Activated CD4-positive, alpha-beta T cell treated with anti-CD3 and anti-CD28 coated beads for 36 hours (primary cell): ENCODE measurements around the gene ICE2. TPM values are rescaled to one million over a fixed set of nuclear protein-coding genes. Genes with fewer than 3 reads are reported as not detected.

Experiments used
- ATAC-seq: fragments of 200-7000 bp; cut with Tn5 transposase; one replicate; pipeline ENCODE4 v1.10.0; 2021; ENCODE audit warnings: mild to moderate bottlenecking, moderate library complexity
- CTCF ChIA-PET: fragments of 350-600 bp; sonication (Branson Sonifier 250); formaldehyde crosslinking; loops from one replicate; lab custom pipeline; 2021; ENCODE audit warnings: antibody characterized with exemption; lab: Charles Lee
- POLR2A ChIA-PET: fragments of 350-600 bp; sonication (Branson Sonifier 250); formaldehyde crosslinking; loops from one replicate; lab custom pipeline; 2021; ENCODE audit warnings: antibody characterized with exemption, inconsistent platforms; lab: Charles Lee
- DNase-seq: peaks from one replicate; pipeline ENCODE4 v3.0.0-alpha.2; 2020
- H3K27ac Mint-ChIP-seq: one replicate; pipeline ENCODE4 v1.8.0; 2021; ENCODE audit warnings: mixed read lengths
- H3K27me3 Mint-ChIP-seq: one replicate; pipeline ENCODE4 v1.8.0; 2021; ENCODE audit warnings: mixed read lengths
- H3K36me3 Mint-ChIP-seq: one replicate; pipeline ENCODE4 v1.8.0; 2021; ENCODE audit warnings: low read depth, mixed read lengths
- H3K4me1 Mint-ChIP-seq: one replicate; pipeline ENCODE4 v1.8.0; 2021; ENCODE audit warnings: mixed read lengths
- H3K4me3 Mint-ChIP-seq: one replicate; pipeline ENCODE4 v1.8.0; 2021; ENCODE audit warnings: mild to moderate bottlenecking, moderate library complexity, mixed read lengths
- H3K9me3 Mint-ChIP-seq: one replicate; pipeline ENCODE4 v1.8.0; 2021; ENCODE audit warnings: low read depth, mixed read lengths
- intact Hi-C, 2 experiments: fragments of 100-400 bp; cut with DNase I in 1 of 2; cut with micrococcal nuclease in 1 of 2; formaldehyde crosslinking; loops; one replicate each; pipeline versions ENCODE4 v1.14.2 to v1.15.1; 2022 to 2024; cut with DNase I, micrococcal nuclease
- total RNA-seq, 2 experiments: library from RNA; stranded (reverse); gene quantifications; one replicate each; pipeline ENCODE4 v1.2.3, GENCODE V29; 2021

ICE2 gene
- total RNA-seq, 2 experiments from 2014 or later, result 72.8 to 81.6 TPM

DNA sequence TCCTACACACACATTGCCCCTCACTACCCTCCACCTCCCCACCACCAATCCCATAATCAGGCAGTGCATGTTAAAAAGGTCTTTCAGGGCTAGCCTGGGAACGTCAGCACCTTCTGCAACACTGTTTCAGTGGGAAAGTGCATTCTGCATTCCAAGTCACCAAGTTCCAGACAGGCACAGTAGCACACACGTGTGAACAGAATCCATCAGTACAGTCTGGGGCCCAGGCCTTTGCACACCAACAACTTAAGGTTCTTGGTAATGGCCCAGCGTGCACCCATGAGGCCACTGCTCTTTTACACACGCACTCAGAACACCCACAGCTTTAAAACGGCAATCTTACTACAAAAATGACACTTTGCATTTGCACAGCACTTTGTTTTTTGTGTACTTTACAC lies 82.4 kb downstream of the ICE2 start:
- POLR2A ChIA-PET, result no interaction called here

GRCh38 chr15:60396100-60396499 lies 82.8 kb downstream of the ICE2 start:
- H3K27me3 Mint-ChIP-seq, result peaks cover 4% of the 10 kb centered on the region
- H3K27ac Mint-ChIP-seq, result no peak overlapping the region
- ATAC-seq (no peak), DNase-seq (no peak)
- intact Hi-C loops, result loop anchor here in 1 of 2 experiments (2.0 to 10.0 kb wide), 3 partner anchors 185 to 409 kb away; no protein-coding TSS in a partner anchor
- CTCF ChIA-PET, result interaction anchor here (1.7 kb wide), 1 partner anchor 34 kb away, joined by 5 read pairs; no protein-coding TSS in a partner anchor
- peak overlapping the region; percentile 3 for H3K4me3 Mint-ChIP-seq
- no peaks in the 10 kb centered on the region for H3K9me3 Mint-ChIP-seq
- H3K36me3 Mint-ChIP-seq, result peaks cover 10% of the 10 kb centered on the region
- POLR2A ChIA-PET, result interaction anchor here (0.6 kb wide), 1 partner anchor 45 kb away, joined by 4 read pairs; no protein-coding TSS in a partner anchor
- H3K4me1 Mint-ChIP-seq, result peaks cover 50% of the 10 kb centered on the region

More for the DNA sequence above, 82.4 kb downstream of the ICE2 start:
- CTCF ChIA-PET, result interaction anchor here (1.7 kb wide), 1 partner anchor 34 kb away, joined by 5 read pairs; no protein-coding TSS in a partner anchor
- DNase-seq (peak; percentile 12), ATAC-seq (no peak)
- no peaks in the 10 kb centered on the region for H3K9me3 Mint-ChIP-seq
- peaks cover 10% of the 10 kb centered on the region for H3K36me3 Mint-ChIP-seq
- peak overlapping the region; percentile 83 for H3K4me3 Mint-ChIP-seq
- H3K27me3 Mint-ChIP-seq, result peaks cover 4% of the 10 kb centered on the region
- peak overlapping the region; percentile 84 for H3K27ac Mint-ChIP-seq
- H3K4me1 Mint-ChIP-seq, result peaks cover 47% of the 10 kb centered on the region
- intact Hi-C loops, result loop anchor here in 1 of 2 experiments (2.0 to 10.0 kb wide), 3 partner anchors 184 to 408 kb away; no protein-coding TSS in a partner anchor

GRCh38 chr15:60395276-60396011 lies 83.5 kb downstream of the ICE2 start:
- H3K27me3 Mint-ChIP-seq, result peaks cover 4% of the 10 kb centered on the region
- H3K4me3 Mint-ChIP-seq, result no peak overlapping the region
- H3K36me3 Mint-ChIP-seq, result peaks cover 10% of the 10 kb centered on the region
- no peak overlapping the region for H3K27ac Mint-ChIP-seq
- ChIA-PET POLR2A (interaction anchor here (0.6 kb wide), 1 partner anchor 46 kb away, joined by 4 read pairs; no protein-coding TSS in a partner anchor), CTCF (interaction anchor here (1.7 kb wide), 1 partner anchor 33 kb away, joined by 5 read pairs; no protein-coding TSS in a partner anchor)
- DNase-seq (no peak), ATAC-seq (no peak)
- intact Hi-C loops, result loop anchor here in 1 of 2 experiments (2.0 to 10.0 kb wide), 3 partner anchors 185 to 409 kb away; no protein-coding TSS in a partner anchor
- peaks cover 54% of the 10 kb centered on the region for H3K4me1 Mint-ChIP-seq
- no peaks in the 10 kb centered on the region for H3K9me3 Mint-ChIP-seq

DNA sequence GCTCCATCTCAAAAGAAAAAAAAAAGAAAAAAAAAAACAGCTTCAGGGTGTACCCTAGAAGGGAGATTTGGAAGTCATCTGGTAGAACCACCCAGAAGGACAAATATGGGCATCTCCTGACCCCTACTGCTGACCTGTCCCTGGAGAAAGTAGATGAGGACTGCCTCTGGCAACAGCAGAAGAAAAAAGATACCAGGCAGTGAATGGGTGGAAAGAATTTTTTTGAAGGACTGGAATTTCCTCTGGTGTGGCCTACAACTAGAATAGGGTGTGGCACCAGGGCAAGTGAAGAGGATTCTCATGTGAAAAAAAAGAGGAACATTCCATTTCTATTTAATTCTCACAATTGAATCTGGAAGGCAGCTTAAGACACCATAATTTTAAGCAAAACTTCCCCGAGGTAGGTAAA lies 84.2 kb downstream of the ICE2 start:
- POLR2A ChIA-PET, result no interaction called here
- no peak overlapping the region for H3K4me3 Mint-ChIP-seq
- H3K36me3 Mint-ChIP-seq, result peaks cover 10% of the 10 kb centered on the region
- intact Hi-C loops, result loop anchor here in 1 of 2 experiments (5.0 to 10.0 kb wide), 2 partner anchors 387 to 410 kb away; no protein-coding TSS in a partner anchor
- H3K27me3 Mint-ChIP-seq, result peaks cover 4% of the 10 kb centered on the region
- H3K27ac Mint-ChIP-seq, result no peak overlapping the region
- peaks cover 61% of the 10 kb centered on the region for H3K4me1 Mint-ChIP-seq
- CTCF ChIA-PET, result interaction anchor here (1.7 kb wide), 1 partner anchor 32 kb away, joined by 5 read pairs; no protein-coding TSS in a partner anchor
- ATAC-seq, result no peak
- H3K9me3 Mint-ChIP-seq, result no peaks in the 10 kb centered on the region
- DNase-seq, result no peak

- DNase-seq (peak; percentile 19), ATAC-seq (no peak)
- no peak overlapping the region for H3K4me3 Mint-ChIP-seq
- peaks cover 62% of the 10 kb centered on the region for H3K4me1 Mint-ChIP-seq
- POLR2A ChIA-PET, result interaction anchor here (0.9 kb wide), 1 partner anchor 30 kb away, joined by 6 read pairs; no protein-coding TSS in a partner anchor
- peaks cover 10% of the 10 kb centered on the region for H3K36me3 Mint-ChIP-seq
- CTCF ChIA-PET, result interaction anchor here (0.8 to 1.9 kb wide), 2 partner anchors 31 to 133 kb away, joined by 3 to 8 read pairs; no protein-coding TSS in a partner anchor
- no peaks in the 10 kb centered on the region for H3K9me3 Mint-ChIP-seq
- H3K27me3 Mint-ChIP-seq, result no peaks in the 10 kb centered on the region
- intact Hi-C loops, result loop anchor here (1.0 to 10.0 kb wide), 3 partner anchors 30 to 474 kb away; no protein-coding TSS in a partner anchor
- no peak overlapping the region for H3K27ac Mint-ChIP-seq
These were observed 85.8 kb downstream of the ICE2 start for GRCh38 chr15:60392986-60393790.

- POLR2A ChIA-PET, result interaction anchor here (0.9 kb wide), 1 partner anchor 30 kb away, joined by 6 read pairs; no protein-coding TSS in a partner anchor
- H3K27me3 Mint-ChIP-seq, result no peaks in the 10 kb centered on the region
- no peak overlapping the region for H3K4me3 Mint-ChIP-seq
- H3K27ac Mint-ChIP-seq, result no peak overlapping the region
- DNase-seq, result peak; percentile 70
- peak; percentile 52 for ATAC-seq
- H3K4me1 Mint-ChIP-seq, result peaks cover 63% of the 10 kb centered on the region
- CTCF ChIA-PET, result interaction anchor here (0.8 to 1.9 kb wide), 2 partner anchors 30 to 133 kb away, joined by 3 to 8 read pairs; no protein-coding TSS in a partner anchor
- peaks cover 10% of the 10 kb centered on the region for H3K36me3 Mint-ChIP-seq
- intact Hi-C loops, result loop anchor here (1.0 to 10.0 kb wide), 3 partner anchors 30 to 473 kb away; no protein-coding TSS in a partner anchor
- no peaks in the 10 kb centered on the region for H3K9me3 Mint-ChIP-seq
These were observed 86.3 kb downstream of the ICE2 start for GRCh38 chr15:60392601-60392985.

DNA sequence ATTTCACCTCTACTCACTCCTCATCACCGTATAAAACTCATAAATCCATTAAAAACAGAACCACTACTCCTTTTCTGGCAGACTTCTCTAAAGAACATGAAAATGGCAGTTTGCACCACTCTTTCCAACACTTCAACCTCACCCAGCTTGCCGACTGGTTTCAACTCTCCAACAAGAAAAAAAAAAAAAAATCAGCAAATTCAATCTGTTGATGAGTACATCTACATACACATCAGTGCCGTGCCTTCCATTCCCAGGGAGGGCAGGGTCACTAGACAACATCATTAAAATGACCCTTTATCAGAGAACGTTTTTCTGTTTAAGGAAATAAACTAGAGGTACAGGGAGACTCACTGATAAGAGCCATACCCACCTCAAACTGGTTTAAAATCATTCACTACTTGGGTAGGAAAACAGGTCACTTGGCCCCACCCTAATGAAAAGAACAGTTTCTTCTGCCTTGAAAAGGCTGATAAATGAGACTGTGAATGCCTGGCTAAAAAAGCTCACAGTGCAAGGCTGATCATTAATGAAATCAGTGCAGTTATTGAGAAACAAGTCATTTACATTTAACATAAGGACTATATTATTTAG lies 87.1 kb downstream of the ICE2 start:
- H3K9me3 Mint-ChIP-seq, result no peaks in the 10 kb centered on the region
- ATAC-seq (no peak), DNase-seq (no peak)
- H3K4me1 Mint-ChIP-seq, result peaks cover 64% of the 10 kb centered on the region
- intact Hi-C loops, result loop anchor here (1.0 to 10.0 kb wide), 3 partner anchors 29 to 473 kb away; no protein-coding TSS in a partner anchor
- H3K36me3 Mint-ChIP-seq, result peaks cover 10% of the 10 kb centered on the region
- ChIA-PET POLR2A (no interaction called here), CTCF (interaction anchor here (1.9 kb wide), 1 partner anchor 29 kb away, joined by 8 read pairs; no protein-coding TSS in a partner anchor)
- H3K27ac Mint-ChIP-seq, result peak overlapping the region; percentile 11
- H3K27me3 Mint-ChIP-seq, result no peaks in the 10 kb centered on the region
- H3K4me3 Mint-ChIP-seq, result no peak overlapping the region

DNA sequence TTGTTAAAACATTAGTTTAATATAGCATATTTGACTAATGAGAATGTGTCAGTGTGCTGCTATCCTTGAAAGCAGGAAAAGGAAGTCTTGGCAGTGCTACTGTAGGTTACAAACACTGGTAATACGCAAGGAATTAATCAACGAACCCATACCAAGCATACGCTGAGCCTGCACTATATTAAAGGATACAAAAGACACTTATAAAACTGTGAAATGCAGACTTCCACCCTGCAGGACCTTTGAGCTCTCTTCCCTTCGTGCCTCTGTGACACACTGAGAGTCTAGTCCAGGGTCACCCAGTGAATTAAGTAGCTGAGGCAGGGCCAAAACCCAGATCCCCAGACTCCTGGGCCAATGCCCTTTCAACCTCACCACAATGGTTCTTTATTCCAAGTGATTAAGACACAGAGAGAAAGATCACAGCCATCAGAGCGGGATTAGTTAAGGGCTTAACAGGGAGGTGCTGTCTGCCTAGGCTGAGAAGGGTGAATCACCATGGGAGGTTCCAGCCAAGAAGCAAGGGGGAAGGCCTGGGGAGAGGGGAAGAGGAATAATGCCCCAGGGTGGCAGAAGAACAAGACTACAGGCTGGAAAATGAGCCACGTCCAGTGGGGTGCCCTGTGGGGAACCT lies 88.0 kb downstream of the ICE2 start:
- DNase-seq, result peak; percentile 25

GRCh38 chr15:60390231-60390630 lies 88.7 kb downstream of the ICE2 start:
- ATAC-seq (no peak), DNase-seq (no peak)
- intact Hi-C loops, result loop anchor here in 1 of 2 experiments (10.0 kb wide), 1 partner anchor 415 kb away; no protein-coding TSS in a partner anchor
- H3K27me3 Mint-ChIP-seq, result no peaks in the 10 kb centered on the region
- H3K36me3 Mint-ChIP-seq, result peaks cover 8% of the 10 kb centered on the region
- no peak overlapping the region for H3K4me3 Mint-ChIP-seq
- POLR2A ChIA-PET, result no interaction called here
- no peak overlapping the region for H3K27ac Mint-ChIP-seq
- peaks cover 56% of the 10 kb centered on the region for H3K4me1 Mint-ChIP-seq
- CTCF ChIA-PET, result interaction anchor here (0.7 kb wide), 1 partner anchor 8 kb away, joined by 3 read pairs; no protein-coding TSS in a partner anchor
- H3K9me3 Mint-ChIP-seq, result no peaks in the 10 kb centered on the region

More for the DNA sequence above, 88.0 kb downstream of the ICE2 start:
- H3K27ac Mint-ChIP-seq, result no peak overlapping the region
- peaks cover 57% of the 10 kb centered on the region for H3K4me1 Mint-ChIP-seq
- ATAC-seq, result no peak
- intact Hi-C loops, result loop anchor here in 1 of 2 experiments (10.0 kb wide), 1 partner anchor 414 kb away; no protein-coding TSS in a partner anchor
- H3K9me3 Mint-ChIP-seq, result no peaks in the 10 kb centered on the region
- H3K27me3 Mint-ChIP-seq, result no peaks in the 10 kb centered on the region
- ChIA-PET CTCF (interaction anchor here (0.7 kb wide), 1 partner anchor 8 kb away, joined by 3 read pairs; no protein-coding TSS in a partner anchor), POLR2A (interaction anchor here (0.5 kb wide), 1 partner anchor 28 kb away, joined by 3 read pairs; no protein-coding TSS in a partner anchor)
- H3K36me3 Mint-ChIP-seq, result peaks cover 10% of the 10 kb centered on the region
- no peak overlapping the region for H3K4me3 Mint-ChIP-seq
